Measurements from ENCODE around the gene DDB1.
"Not testable (repeated sequence)": the region's sequence is repeated elsewhere in the genome, so short reads cannot be mapped to it uniquely, and the experiment has no call there.

DDB1 gene

DNA sequence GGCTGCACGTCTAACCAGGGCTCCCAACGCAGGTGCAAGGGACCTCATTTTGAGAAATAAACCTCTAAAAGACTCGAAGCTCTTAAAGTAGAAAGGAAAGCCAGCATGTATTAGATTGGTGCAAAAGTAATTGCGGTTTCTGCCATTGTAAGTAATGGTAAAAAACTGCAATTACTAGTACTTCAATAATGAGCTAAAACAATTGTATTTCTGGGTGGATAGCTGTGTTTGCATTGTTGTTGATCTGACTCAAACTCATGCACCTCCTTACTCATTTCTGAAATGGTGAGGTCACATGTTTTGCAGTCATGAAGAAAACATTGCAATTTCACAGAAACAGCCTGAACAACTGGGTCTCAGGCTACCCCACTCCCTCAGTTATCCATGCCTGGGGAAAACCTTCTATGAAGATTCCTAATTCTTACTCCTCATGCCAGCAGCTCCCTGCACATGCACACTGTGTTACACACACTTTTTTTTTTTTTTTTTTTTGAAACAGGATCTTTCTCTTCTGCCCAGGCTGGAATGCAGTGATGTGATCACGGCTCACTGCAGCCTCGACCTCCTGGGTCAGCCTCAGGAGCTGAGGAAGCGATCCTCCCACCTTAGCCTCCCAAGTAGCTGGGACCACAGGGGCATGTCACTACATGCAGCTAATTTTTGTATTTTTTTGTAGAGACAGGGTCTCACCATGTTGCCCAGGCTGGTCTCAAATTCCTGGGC lies 62.4 kb downstream of the DDB1 start:
- DNase-seq (ENCODE audit: low spot score) = no peak

DNA sequence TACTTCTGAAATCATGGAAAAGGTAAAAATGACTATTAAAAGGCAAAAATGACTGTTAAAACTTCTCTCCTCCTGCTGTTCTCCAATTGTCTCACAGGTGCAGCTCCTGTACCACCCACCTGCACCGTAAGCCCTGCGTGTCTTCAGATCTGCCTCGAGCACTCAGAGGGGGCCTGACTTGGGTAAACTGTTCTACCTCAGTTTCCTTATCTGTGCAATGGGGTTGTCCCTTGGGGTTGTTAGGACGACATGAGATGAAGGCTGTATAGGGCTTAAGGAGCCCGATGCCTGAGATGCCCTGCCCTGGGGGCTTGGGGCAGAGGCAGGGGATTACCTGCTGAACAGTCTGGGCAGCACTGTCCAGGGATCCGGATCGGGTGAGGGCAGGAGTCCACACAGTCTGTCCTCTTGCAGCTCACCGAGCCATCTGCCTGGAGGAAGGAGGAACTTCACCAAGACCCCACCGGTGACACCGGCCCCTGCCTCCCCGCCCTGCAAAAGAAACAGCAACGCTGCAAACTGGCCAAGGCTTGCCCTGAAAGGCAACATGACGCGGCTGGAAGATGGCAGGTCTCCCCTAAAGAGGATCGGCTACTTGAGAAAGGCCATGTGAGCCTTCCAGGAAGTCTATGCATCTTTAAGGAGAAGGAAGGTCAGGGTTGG lies 64.2 kb downstream of the DDB1 start:
- no peak for DNase-seq (ENCODE audit: low spot score)

DNA sequence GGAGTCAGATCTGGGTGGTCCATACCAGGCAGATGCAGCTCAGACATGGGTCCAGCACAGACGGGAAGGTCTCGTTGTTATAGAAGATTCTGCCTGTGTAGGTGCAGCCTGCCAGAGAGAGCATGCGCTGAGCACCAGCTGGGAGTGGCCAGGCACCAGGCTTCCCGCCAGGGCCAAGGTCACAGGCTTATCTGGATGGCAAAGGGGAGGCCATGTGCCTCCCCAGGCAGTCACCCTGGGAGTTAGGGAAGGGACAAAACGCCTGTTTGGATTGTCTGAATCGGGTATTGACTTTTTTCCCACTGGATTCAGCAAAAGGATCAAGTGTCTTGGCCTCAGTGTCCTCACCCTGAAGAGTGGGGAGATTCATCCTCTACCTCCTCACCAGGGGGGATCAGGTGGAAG lies 65.5 kb downstream of the DDB1 start:
- DNase-seq (ENCODE audit: low spot score) = no peak

- DNase-seq (ENCODE audit: low spot score) = no peak
Measured at GRCh38 chr11:61266602-61267001, 66.3 kb downstream of the DDB1 start.

- no peak for DNase-seq (ENCODE audit: low spot score)
Measured at GRCh38 chr11:61265357-61265756, 67.5 kb downstream of the DDB1 start.

DNA sequence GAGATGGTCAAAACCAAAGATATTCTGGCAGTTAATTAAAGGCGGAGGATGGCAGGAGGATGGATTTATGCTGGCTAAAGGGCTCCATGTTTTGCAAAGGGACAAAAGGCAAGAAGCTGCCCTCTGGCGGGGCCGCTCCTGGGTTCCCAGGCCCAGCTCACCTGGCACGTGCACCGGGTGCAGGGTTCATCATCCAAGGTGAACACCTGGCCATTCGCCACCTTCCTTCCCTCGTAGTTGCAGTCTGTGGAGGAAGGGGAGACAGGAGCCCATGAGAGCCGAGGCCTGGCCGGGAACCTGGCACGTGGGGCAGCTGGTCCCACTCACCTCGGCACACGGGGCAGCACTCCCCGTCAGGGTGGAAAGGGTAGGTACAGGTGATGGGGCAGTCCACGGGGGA lies 68.1 kb downstream of the DDB1 start:
- DNase-seq (ENCODE audit: low spot score) = no peak

GRCh38 chr11:61264371-61264770 lies 68.5 kb downstream of the DDB1 start:
- no peak for DNase-seq (ENCODE audit: low spot score)

DNA sequence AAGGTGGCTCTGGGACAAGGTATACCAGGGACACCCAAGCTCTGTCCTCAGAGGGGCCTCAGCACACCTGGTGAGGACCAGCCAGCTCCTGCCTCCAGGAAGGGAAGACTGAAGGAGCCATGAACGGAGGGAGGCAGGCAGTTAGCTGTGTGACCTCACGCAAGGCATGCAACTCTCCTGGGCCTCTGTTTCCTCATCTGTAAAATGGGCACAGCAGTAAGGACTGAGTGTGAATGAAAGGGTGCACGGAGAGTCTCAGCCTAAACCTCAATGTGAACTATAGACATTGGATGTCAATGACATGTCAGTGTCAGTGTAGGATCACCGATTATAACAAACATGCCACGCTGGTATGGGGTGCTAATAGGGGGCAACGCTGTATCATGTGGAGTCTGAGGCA lies 73.5 kb downstream of the DDB1 start:
- no peak for DNase-seq (ENCODE audit: low spot score)

DNA sequence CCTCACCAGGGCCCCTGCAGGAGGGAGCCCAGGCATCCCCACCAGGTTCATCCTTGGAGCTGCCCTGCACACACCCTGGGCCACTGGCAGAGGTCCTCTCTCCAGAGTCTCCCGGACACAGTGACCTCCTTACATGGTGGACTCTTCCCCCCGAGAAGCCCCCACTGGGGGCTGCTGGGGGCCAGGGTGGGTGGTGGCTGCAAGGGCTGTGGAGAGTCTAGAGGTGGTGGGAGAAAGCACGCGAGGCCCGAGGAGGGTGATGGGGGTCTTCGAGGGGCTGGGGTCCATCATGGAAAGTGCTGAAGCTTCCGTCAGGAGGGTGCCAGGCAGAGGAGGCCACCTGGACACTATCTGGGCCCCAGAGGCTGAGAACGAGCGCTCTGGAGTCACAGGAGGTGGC lies 74.4 kb downstream of the DDB1 start:
- DNase-seq (ENCODE audit: low spot score) = no peak

DNA sequence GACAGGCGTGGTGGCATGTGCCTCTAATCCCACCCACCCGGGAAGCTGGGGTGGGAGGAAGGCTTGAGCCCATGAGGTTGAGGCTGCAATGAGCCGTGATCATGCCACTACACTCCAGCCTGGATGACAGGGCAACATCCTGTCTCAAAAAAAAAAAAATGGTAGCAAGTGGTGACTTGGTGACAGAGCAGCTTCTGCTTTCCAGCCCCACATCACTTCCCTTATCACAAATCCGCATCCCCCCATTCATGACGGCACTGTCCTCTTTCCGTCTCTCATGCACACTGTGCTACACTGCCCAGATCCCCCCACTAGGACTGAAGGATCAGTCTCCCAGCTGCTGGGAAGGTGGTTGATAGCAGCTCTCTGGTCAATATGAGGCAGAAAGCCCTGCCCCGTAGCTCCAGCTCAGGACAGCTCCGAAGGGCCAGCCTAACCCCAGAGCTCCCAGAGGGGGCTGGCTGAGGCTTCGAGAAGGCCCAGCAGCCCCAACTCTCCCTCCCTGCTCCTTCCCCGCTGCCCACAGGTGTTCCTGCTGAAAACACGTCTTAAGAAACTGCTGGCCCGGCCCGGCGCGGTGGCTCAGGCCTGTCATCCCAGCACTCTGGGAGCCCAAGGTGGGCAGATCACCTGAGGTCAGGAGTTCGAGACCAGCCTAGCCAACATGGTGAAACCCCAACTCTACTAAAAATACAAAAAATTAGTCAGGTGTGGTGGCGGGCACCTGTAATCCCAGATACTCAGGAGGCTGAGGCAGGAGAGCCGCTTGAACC lies 76.0 kb downstream of the DDB1 start:
- no peak for DNase-seq (ENCODE audit: low spot score)

DNA sequence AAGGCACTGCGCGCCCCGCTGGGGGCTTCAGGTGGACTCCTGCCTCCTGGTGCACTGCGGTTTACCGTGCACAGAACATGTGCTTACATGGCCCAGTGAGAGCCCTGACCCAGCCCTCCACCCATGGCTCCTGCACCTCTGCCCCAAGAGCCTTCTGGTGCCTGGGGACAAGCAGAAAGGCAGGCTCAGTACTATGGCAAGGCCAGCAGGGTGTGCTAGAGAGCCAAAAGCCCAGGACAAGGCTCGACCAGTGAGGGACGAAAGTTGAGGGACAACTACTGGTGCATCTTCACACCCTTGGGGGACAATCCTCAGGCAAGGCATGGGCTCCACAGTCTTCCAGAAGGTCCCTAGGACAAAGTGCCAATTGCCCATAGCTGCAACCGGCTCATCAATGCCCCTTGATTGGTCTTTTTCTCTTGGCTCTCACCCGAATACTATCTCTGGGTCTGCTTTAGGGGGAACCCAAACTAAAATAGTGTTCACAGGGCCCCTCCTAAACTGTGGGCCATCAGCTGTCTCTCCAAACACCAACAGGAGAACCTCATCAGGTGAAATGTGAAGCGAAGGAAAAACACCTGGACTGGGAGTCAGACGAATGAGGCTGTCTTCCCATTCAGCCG lies 78.4 kb downstream of the DDB1 start:
- DNase-seq (ENCODE audit: low spot score) = peak; percentile 95

GRCh38 chr11:61252332-61252731 lies 80.6 kb downstream of the DDB1 start:
- not testable (repeated sequence) for DNase-seq (ENCODE audit: low spot score)

- not testable (repeated sequence) for DNase-seq (ENCODE audit: low spot score)
Measured at GRCh38 chr11:61250796-61251765, 81.8 kb downstream of the DDB1 start.

Measured in HuH-7 (cell line).